Measurements from ENCODE around the gene UBE2D4.
"Not testable (repeated sequence)": the region's sequence is repeated elsewhere in the genome, so short reads cannot be mapped to it uniquely, and the experiment has no call there.

The UBE2D4 gene

DNA sequence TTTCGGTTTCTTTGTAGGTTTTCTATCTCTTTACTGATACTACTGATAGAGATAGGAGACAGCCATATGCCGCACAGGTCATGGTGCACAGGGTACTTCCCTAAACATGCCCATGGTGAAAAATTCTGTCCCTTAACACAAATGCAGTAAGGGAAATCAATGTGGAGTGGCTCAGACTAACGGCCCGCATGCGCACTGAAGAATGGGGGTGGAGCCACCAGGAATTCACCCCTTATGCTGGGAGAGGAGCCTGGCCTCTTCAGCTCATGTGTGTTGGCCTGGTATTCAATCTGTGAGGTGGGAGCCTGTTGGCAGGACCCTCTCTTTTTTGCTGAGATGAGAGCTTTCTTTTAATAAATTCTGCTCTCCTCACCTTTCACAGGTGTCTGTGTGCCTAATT lies 11.4 kb upstream of the UBE2D4 start:
- no peak for DNase-seq

DNA sequence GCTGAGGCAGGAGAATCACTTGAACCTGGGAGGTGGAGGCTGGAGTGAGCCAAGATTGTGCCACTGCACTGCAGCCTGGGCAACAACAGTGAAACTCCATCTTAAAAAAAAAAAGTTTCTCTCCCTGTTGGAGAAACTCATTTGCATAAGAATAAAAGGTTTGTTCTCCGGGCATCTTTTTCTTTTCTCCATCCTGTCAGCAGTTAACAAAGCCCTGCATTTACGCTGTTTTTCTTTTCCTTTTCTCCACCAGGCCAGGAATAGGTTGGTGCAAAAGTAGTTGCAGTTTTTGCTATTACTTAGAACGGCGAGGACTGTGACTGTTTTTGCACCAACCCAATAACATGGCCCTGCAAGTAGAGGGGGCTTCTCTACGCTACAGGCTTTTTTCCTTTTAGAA lies 10.3 kb upstream of the UBE2D4 start:
- no peak for DNase-seq

GRCh38 chr7:43921423-43921822 lies 4.8 kb upstream of the UBE2D4 start:
- no peak for DNase-seq

GRCh38 chr7:43922726-43923125 lies 3.5 kb upstream of the UBE2D4 start:
- no peak for DNase-seq

DNA sequence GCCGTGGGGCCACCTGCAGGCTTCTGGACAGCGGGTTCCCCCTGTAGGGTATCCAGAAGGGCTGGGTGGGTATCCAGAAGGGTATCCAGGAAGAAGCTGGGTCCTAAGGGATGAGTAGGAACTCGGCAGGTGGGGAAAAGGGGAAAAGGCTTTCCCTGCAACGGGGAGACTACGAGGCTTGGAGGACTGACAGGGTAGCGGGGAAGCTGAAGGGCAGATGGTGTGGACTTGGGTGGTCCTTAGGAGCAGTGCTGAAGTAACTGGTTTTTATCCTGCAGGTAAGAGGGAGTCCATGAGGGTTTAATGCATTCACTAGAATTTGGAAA lies 525 bp downstream of the UBE2D4 start:
- DNase-seq: no peak

DNA sequence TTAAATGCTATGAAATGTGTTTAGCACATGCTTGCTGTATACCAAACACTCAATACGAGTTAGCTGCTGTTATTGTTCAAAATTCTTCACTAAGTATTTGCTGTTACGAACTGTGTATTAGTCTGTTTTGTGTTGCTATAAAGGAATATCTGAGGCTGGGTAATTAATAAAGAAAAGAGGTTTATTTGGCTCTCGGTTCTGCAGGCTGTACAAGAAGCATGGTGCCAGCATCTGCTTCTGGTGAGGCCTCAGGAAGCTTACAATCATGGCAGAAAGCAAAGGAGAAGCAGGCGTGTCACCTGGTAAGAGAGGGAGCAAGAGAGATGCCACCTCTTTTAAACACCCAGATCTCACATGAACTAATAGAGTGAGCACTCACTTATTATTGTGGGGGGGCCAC lies 1.6 kb downstream of the UBE2D4 start:
- no peak for DNase-seq

- no peak for DNase-seq
These were observed 3.6 kb downstream of the UBE2D4 start for GRCh38 chr7:43929529-43930457.

GRCh38 chr7:43931346-43931745 lies 5.1 kb downstream of the UBE2D4 start:
- no peak for DNase-seq

- no peak for DNase-seq
These were observed 7.8 kb downstream of the UBE2D4 start for GRCh38 chr7:43933902-43934560.

DNA sequence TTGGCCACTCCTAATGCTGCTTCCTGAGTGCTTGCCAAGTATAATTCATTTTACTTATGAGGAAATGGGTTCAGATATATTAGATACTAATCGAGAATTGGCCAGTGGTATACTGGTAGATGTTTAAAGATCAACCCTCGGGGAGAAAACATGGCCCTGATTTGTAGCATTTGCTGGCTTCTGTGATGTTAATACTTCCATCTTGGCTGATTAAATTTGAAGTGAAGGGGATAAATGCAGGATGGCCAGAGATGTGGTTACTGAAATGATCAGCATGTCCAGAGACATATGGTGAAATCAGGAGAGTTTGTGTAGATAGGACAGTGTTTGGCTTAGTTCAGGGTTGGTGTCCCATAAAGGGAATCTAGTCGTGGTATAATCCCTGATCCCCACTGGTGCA lies 11.2 kb downstream of the UBE2D4 start:
- no peak for DNase-seq

- DNase-seq: no peak
These were observed 12.8 kb downstream of the UBE2D4 start for GRCh38 chr7:43938892-43939482.

DNA sequence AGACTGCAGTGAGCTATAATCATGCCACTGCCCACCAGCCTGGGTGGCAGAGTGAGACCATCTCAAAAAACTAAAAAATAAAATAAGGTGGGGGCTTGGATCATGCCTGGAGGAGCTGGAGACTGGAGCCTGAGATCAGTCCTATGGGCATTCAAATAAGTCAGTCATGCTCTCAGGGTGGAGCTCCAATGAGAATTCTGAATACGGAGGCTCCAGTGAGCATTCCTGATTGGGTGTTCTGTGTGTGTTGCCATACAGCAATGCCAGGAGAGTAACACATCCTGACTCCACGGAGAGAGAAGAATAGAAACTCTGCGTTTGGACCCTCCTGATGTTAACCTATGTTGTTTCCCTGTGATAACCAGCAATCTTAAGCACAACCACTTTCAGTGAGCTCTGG lies 16.0 kb downstream of the UBE2D4 start:
- DNase-seq: no peak

DNA sequence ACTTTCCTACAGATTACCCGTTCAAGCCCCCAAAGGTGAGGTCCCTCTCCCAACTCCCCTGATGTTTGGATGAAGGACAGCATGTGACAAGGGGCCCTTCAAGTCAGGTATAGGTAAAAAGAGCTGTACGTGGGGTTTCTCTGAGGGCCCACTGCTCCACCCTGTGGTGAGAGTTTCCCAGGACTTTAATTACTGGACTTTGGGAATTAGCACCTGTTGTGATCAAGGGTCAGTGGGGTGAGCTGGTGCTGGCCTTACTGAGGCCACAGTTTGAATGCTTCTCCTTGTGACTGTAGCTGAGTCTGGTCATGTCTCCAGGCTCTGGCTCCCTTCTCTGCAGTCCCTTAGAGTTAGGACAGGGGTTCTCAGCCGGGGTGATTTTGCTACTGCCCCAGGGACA lies 16.8 kb downstream of the UBE2D4 start:
- DNase-seq: no peak

- DNase-seq: no peak
These were observed 17.4 kb downstream of the UBE2D4 start for GRCh38 chr7:43943417-43944187.

DNA sequence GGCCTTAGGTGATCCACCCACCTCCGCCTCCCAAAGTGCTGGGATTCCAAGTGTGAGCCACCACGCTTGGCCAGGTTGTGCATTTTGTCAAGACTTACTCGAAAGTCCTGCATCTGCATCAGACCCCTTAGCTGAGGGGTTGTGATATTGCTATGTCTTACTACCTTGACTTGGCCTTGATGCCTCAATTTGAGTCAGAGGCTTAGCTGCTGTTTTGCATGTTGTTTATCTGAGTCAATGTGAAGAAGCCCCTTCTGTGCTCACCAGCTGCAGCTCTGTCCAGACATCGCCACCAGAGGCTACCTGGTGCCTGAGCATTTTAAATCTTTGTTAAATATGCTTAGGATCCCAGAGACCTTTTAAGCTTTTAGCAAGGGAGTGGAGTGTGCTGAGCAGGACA lies 18.1 kb downstream of the UBE2D4 start:
- DNase-seq: no peak

DNA sequence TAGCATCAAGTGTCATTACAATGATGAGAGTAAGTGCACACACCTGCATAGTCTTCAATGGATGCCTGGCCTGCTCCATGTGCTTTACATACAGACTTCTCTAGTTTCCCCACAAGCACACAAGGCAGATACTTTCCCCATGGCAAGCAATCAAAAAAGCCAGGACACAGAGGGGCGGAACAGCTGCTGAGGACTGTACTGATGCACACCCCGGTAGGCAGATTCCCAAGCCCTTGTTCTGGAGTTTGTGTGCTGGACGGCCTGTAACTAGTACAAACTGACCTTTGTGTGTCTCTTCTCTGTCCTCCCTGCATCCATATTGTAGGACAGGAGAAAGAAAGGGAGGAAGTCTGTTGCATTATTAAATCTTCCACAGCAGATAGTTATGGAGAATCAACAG lies 25.8 kb downstream of the UBE2D4 start:
- DNase-seq: no peak

GRCh38 chr7:43953071-43953470 lies 26.8 kb downstream of the UBE2D4 start:
- DNase-seq: no peak

DNA sequence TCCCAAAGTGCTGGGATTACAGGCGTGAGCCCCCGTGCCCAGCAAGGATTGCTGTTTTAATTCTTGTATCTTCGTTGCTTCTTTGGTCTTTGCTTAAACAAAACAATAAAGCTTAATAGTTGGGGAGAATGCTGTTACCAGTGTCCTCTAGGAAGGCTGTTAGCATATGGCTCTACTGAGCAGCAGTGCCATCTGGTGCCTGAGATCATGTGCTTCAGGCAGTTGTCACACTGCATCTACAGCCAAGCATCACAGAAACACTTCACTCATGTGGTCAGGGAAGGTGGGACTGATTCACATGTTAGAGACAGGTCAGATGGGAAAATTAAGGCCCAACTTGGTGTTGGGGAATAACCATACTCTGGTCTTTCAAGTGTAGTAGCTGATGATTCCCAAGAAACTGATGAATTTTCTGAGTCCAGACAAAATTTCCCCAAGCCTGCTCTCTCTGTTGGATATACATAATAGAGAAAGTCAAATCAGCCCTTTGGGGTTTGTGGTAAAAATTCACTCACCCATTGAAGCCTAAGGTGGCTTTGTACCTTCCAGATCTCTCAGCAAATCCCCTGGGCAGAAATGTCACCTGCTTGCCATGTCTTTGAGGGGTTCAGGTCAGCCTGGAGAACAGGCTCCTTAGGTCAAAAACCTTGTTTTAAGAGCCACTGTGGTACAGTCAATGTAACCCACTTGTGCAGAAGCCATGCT lies 28.4 kb downstream of the UBE2D4 start:
- DNase-seq: no peak

- DNase-seq: no peak
These were observed 29.8 kb downstream of the UBE2D4 start for GRCh38 chr7:43956027-43956426.

DNA sequence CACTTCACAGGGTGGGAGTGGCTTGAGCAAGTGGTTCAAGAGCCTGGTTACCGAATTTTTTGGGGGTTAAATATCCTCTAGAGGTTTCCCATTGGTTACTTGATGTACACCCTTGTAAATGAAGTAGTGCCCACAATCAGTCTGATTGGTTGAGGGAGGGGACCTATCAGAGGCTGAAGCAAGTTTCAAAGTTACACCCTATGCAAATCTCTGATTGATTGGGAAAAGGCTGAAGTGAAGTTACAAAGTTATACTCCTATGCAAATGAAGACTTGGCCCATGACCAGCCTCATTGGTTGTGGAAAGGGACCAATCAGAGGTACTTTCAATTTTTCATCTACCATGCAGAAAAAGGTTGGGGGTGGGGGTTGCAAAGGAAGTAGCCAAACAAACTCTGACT lies 34.7 kb downstream of the UBE2D4 start:
- no peak for DNase-seq

DNA sequence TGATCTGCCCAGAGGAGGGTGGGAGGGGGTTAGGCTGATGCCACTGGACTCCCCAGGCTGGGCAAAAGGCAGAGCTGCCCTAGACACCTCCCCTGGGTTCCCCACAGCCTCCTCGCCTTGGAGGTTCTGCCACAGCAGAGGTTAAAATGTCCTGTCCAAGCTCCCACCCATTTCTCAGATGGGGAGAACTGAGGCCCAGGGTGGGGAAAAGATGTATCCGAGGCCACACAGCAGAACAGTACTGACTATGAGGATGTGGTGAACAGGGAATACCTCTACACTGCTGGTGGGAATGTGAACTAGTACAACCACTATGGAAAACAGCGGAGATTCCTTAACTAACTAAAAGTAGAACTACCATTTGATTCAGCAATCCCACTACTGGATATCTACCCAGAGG lies 40.2 kb downstream of the UBE2D4 start:
- DNase-seq: not testable (repeated sequence)

- DNase-seq: not testable (repeated sequence)
These were observed 42.2 kb downstream of the UBE2D4 start for GRCh38 chr7:43968172-43969040.

Measured in CD4-positive, alpha-beta T cell treated with Interleukin-4 for 4 hours (primary cell).